ENCODE measurements around the gene UQCC5.

GRCh38 chr3:52489453-52489852 is 47.0 kb upstream of the UQCC5 start:
- TF ChIP-seq CREB5 (CRISPR knock-in tag; IDR thresholded peaks at IDR 0.05; ENCODE audit: low read depth): no peak
- no peak for TF ChIP-seq POU6F1 (CRISPR knock-in tag; IDR thresholded peaks at IDR 0.05; ENCODE audit: borderline replicate concordance, low read depth)
- no peak for TF ChIP-seq ZFP3 (CRISPR knock-in tag; IDR thresholded peaks at IDR 0.05)
- TF ChIP-seq CSRNP3 (CRISPR knock-in tag; IDR thresholded peaks at IDR 0.05): no peak
- TF ChIP-seq ZFP30 (CRISPR knock-in tag; IDR thresholded peaks at IDR 0.05): no peak
- TF ChIP-seq ZC3H10 (CRISPR knock-in tag; IDR thresholded peaks at IDR 0.05): no peak
- TF ChIP-seq PATZ1 (CRISPR knock-in tag; IDR thresholded peaks at IDR 0.05; ENCODE audit: borderline replicate concordance): no peak
- no peak for TF ChIP-seq ZNF8 (CRISPR knock-in tag; IDR thresholded peaks at IDR 0.05)
- no peak for TF ChIP-seq ARNTL (CRISPR knock-in tag; IDR thresholded peaks at IDR 0.05; ENCODE audit: borderline replicate concordance, low read depth)
- no peak for TF ChIP-seq GLIS3 (CRISPR knock-in tag; IDR thresholded peaks at IDR 0.05)
- TF ChIP-seq SNAI2 (CRISPR knock-in tag; IDR thresholded peaks at IDR 0.05): no peak

All from SK-N-SH treated with all-trans-retinoic acid at 6 μM for 48 hours (cell line).